ENCODE results near the gene ATG9B.

GRCh38 chr7:151012031-151012692 is 12.1 kb downstream of the ATG9B start:
- TF ChIP-seq CTCF (IDR thresholded peaks at IDR 0.05) (no peak), POLR2AphosphoS5 (IDR thresholded peaks at IDR 0.05) (no peak), POLR2A (IDR thresholded peaks at IDR 0.05; ENCODE audit: low read depth) (no peak), EP300 (IDR thresholded peaks at IDR 0.05) (no peak)

Data from esophagus muscularis mucosa (tissue), 4 donors.